PFSK-1 (cell line): Measurements from ENCODE around the gene AIDA.

Experiments used
- POLR2AphosphoS5 ChIP-seq: IDR thresholded peaks from 2 replicates; pipeline ENCODE4 v1.6.1; 2012; ENCODE audit warnings: low read depth, mild to moderate bottlenecking, control low read depth, low read length, moderate library complexity
- SIN3A ChIP-seq: IDR thresholded peaks from 2 replicates; pipeline ENCODE4 v1.6.1; 2012; ENCODE audit warnings: mild to moderate bottlenecking, low read length, moderate library complexity, borderline replicate concordance; ENCODE audit not compliant: insufficient read depth
- TF ChIP-seq, protein P1 (sequence below), 2 experiments: IDR thresholded peaks; 2 replicates each; pipeline versions ENCODE4 v1.6.1 to v1.8.0; 2011 to 2012; ENCODE audit warnings: low read depth in 2 of 2, low read length in 2 of 2, control low read depth in 1 of 2, inconsistent platforms in 1 of 2, mild to moderate bottlenecking in 1 of 2, moderate library complexity in 1 of 2; ENCODE audit not compliant: insufficient read depth in 1 of 2

DNA sequence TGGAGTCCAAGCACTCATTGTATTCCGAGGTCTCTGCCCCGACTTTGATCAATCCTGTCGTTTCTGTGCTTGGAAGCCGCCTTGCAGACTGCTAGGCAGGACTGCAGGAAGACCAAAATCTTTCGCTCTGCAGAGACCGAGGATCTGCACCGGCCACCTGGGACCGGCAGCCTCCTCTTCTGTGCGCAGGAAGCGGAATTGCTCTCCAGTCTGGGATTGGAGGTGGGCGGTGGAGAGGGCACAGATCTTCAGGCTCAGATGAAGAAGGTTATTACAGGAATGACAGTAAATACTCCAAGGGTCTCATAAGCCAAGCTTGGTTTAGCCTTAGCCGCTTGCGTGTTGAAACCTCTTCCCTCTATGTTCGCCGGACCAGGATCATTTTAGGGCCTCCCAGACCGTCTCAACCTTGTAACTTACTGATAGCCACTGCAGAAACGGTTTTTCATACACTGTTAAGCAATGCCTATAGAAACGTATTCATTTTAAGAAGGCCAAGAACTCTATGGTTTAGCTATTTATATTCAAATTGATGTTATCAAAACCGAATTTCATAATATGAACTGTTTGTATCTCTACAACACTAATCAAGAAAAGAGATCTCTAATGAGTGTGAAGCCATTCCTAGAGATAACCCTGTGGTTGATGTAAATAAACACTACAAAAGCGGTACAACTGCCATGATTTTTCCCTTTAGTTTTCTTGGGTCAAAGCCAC, 93.3 kb downstream of the AIDA start:
- TF ChIP-seq SIN3A: no peak
- TF ChIP-seq POLR2AphosphoS5: no peak
- TF ChIP-seq, protein P1, sequence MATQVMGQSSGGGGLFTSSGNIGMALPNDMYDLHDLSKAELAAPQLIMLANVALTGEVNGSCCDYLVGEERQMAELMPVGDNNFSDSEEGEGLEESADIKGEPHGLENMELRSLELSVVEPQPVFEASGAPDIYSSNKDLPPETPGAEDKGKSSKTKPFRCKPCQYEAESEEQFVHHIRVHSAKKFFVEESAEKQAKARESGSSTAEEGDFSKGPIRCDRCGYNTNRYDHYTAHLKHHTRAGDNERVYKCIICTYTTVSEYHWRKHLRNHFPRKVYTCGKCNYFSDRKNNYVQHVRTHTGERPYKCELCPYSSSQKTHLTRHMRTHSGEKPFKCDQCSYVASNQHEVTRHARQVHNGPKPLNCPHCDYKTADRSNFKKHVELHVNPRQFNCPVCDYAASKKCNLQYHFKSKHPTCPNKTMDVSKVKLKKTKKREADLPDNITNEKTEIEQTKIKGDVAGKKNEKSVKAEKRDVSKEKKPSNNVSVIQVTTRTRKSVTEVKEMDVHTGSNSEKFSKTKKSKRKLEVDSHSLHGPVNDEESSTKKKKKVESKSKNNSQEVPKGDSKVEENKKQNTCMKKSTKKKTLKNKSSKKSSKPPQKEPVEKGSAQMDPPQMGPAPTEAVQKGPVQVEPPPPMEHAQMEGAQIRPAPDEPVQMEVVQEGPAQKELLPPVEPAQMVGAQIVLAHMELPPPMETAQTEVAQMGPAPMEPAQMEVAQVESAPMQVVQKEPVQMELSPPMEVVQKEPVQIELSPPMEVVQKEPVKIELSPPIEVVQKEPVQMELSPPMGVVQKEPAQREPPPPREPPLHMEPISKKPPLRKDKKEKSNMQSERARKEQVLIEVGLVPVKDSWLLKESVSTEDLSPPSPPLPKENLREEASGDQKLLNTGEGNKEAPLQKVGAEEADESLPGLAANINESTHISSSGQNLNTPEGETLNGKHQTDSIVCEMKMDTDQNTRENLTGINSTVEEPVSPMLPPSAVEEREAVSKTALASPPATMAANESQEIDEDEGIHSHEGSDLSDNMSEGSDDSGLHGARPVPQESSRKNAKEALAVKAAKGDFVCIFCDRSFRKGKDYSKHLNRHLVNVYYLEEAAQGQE (IDR thresholded peaks at IDR 0.05; ENCODE audit: insufficient read depth in 1 of 2, low read depth in 2 of 2, low read length in 2 of 2): no peak
